Type B pancreatic cell (in vitro differentiated cells): ENCODE results near the gene SMCR8. TPM values are rescaled to one million over a fixed set of nuclear protein-coding genes. Genes with fewer than 3 reads are reported as not detected.

Source experiments
- DNase-seq: peaks from one replicate; pipeline ENCODE4 v3.0.0; 2021; ENCODE audit warnings: mixed read lengths; ENCODE audit not compliant: unreplicated experiment; ENCODE audit errors: extremely low spot score
- H3K27ac Mint-ChIP-seq: 2 replicates; pipeline ENCODE4 v1.8.0; 2021; ENCODE audit warnings: mild to moderate bottlenecking, mixed read lengths
- H3K27me3 Mint-ChIP-seq: 2 replicates; pipeline ENCODE4 v1.8.0; 2021; ENCODE audit warnings: mixed read lengths
- H3K36me3 Mint-ChIP-seq: 2 replicates; pipeline ENCODE4 v1.8.0; 2021; ENCODE audit warnings: mixed read lengths
- H3K4me1 Mint-ChIP-seq: one replicate; pipeline ENCODE4 v1.8.0; 2021; ENCODE audit warnings: mixed read lengths; ENCODE audit not compliant: unreplicated experiment
- H3K4me3 Mint-ChIP-seq: 2 replicates; pipeline ENCODE4 v1.8.0; 2021; ENCODE audit warnings: mild to moderate bottlenecking, mixed read lengths
- H3K9me3 Mint-ChIP-seq: 2 replicates; pipeline ENCODE4 v1.8.0; 2021; ENCODE audit warnings: mixed read lengths
- microRNA-seq: library from miRNA; unstranded; fragments of <30 nt; microRNA quantifications from one replicate; pipeline ENCODE4, GENCODE V29; 2020
- total RNA-seq: library from RNA; stranded (reverse); gene quantifications from 2 replicates; pipeline ENCODE4 v1.2.1, GENCODE V29; 2021; ENCODE audit warnings: low replicate concordance
- TF ChIP-seq, protein P1 (sequence below): fragments of 200-600 bp; sonication (generic); conservative IDR thresholded peaks from 2 replicates; pipeline ENCODE4 v1.5.0; 2021; ENCODE audit warnings: antibody characterized with exemption, mild to moderate bottlenecking

SMCR8 gene
- total RNA-seq, 1 donor from 2014 or later = 20.2 TPM

DNA sequence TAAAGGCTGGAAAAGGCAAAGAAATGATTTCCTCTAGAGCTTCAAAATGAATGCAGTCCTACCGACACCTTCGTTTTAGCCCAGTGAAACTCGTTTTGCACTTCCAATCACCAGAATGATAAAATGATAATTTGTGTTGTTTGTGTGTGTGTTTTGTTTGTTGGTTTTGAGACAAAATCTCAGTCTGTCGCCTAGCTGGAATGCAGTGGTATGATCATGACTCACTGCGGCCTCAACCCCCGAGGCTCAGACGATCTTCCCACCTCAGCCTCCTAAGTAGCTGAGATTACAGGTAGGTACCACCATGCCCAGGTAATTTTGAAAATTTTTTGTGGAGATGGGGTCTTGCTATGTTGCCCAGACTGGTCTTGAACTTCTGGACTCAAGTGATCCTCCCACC, 59.1 kb downstream of the SMCR8 start:
- H3K9me3 Mint-ChIP-seq = no peaks in the 10 kb centered on the region
- DNase-seq = no peak
- H3K4me3 Mint-ChIP-seq = no peak overlapping the region
- H3K36me3 Mint-ChIP-seq = no peaks in the 10 kb centered on the region
- TF ChIP-seq, protein P1, sequence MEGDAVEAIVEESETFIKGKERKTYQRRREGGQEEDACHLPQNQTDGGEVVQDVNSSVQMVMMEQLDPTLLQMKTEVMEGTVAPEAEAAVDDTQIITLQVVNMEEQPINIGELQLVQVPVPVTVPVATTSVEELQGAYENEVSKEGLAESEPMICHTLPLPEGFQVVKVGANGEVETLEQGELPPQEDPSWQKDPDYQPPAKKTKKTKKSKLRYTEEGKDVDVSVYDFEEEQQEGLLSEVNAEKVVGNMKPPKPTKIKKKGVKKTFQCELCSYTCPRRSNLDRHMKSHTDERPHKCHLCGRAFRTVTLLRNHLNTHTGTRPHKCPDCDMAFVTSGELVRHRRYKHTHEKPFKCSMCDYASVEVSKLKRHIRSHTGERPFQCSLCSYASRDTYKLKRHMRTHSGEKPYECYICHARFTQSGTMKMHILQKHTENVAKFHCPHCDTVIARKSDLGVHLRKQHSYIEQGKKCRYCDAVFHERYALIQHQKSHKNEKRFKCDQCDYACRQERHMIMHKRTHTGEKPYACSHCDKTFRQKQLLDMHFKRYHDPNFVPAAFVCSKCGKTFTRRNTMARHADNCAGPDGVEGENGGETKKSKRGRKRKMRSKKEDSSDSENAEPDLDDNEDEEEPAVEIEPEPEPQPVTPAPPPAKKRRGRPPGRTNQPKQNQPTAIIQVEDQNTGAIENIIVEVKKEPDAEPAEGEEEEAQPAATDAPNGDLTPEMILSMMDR = no peak
- no peaks in the 10 kb centered on the region for H3K27me3 Mint-ChIP-seq
- H3K27ac Mint-ChIP-seq = no peak overlapping the region
- no peaks in the 10 kb centered on the region for H3K4me1 Mint-ChIP-seq

Small RNA genes within 50 kb of the gene (microRNA-seq; reads per million reads assigned to microRNA genes)
- not detected for gene MIR6778

Other genes with a start within 250 kb of the SMCR8 start
- gene DRG2, start 227.3 kb upstream of the SMCR8 start, total RNA-seq = 34.2 and 35.0 TPM in 2 replicates
- 1.8 and 2.2 TPM in 2 replicates for gene MYO15A, start 206.5 kb upstream of the SMCR8 start, total RNA-seq
- gene ALKBH5, start 131.5 kb upstream of the SMCR8 start, total RNA-seq = 79.8 and 88.8 TPM in 2 replicates
- gene LLGL1, start 89.7 kb upstream of the SMCR8 start, total RNA-seq = 35.1 and 61.2 TPM in 2 replicates
- gene FLII, start 56.6 kb upstream of the SMCR8 start, total RNA-seq = 248 and 320 TPM in 2 replicates
- gene MIEF2, start 54.6 kb upstream of the SMCR8 start, total RNA-seq = 17.9 and 31.2 TPM in 2 replicates
- gene TOP3A, start 299 bp upstream of the SMCR8 start, total RNA-seq = 47.5 and 70.2 TPM in 2 replicates
- gene SHMT1, start 48.3 kb downstream of the SMCR8 start, total RNA-seq = 17.7 and 30.5 TPM in 2 replicates
- not detected in 2 replicates for gene EVPLL, start 62.5 kb downstream of the SMCR8 start, total RNA-seq
- gene LGALS9C, start 161.5 kb downstream of the SMCR8 start, total RNA-seq = 0.31 and 0.63 TPM in 2 replicates